PC-9 (cell line): ENCODE measurements around the gene C1orf52. TPM values are rescaled to one million over a fixed set of nuclear protein-coding genes. Genes with fewer than 3 reads are reported as not detected.

Experiments used
- BruUV-seq: library from RNA; stranded (reverse); fragments of 400-500 nt; replicated peaks from 2 replicates; lab custom pipeline; 2021; lab: Mats Ljungman, UMichigan
- CTCF ChIA-PET: fragments of 300-600 bp; sonication (Branson Sonifier 250); formaldehyde crosslinking; loops from one replicate; lab custom pipeline; 2022; ENCODE audit warnings: antibody characterized with exemption; lab: Charles Lee
- POLR2A ChIA-PET: fragments of 300-600 bp; sonication (Branson Sonifier 250); formaldehyde crosslinking; loops from one replicate; lab custom pipeline; 2022; ENCODE audit warnings: antibody characterized with exemption; ENCODE audit not compliant: unreplicated experiment; lab: Charles Lee
- DNase-seq, 2 experiments: peaks; one replicate each; pipeline versions ENCODE4 v3.0.0 to v3.0.0-alpha.2; 2015 to 2022; ENCODE audit warnings: mixed read lengths in 1 of 2
- H2AFZ ChIP-seq: fragments of 200-600 bp; sonication (generic); 2 replicates; pipeline ENCODE4 v1.8.1; 2017; ENCODE audit warnings: antibody characterized with exemption
- H3F3A ChIP-seq: fragments of 200-600 bp; sonication (generic); 2 replicates; pipeline ENCODE4 v1.8.1; 2017; ENCODE audit warnings: antibody characterized with exemption, mild to moderate bottlenecking, low read depth; ENCODE audit not compliant: insufficient read depth
- H3K27ac ChIP-seq: fragments of 200-600 bp; sonication (generic); 2 replicates; pipeline ENCODE4 v1.6.1; 2016; ENCODE audit warnings: mixed run types
- H3K27me3 ChIP-seq: fragments of 200-600 bp; sonication (generic); 2 replicates; pipeline ENCODE4 v1.6.1; 2016; ENCODE audit warnings: low read depth, mixed run types; ENCODE audit not compliant: insufficient read depth
- H3K36me3 ChIP-seq: fragments of 200-600 bp; sonication (generic); 2 replicates; pipeline ENCODE4 v1.6.1; 2016; ENCODE audit warnings: low read depth, mixed run types
- H3K4me1 ChIP-seq: fragments of 200-600 bp; sonication (generic); replicated peaks from 2 replicates; pipeline ENCODE4 v1.6.1; 2016; ENCODE audit warnings: mixed run types; ENCODE audit not compliant: insufficient read depth
- H3K4me2 ChIP-seq: fragments of 200-600 bp; sonication (generic); 2 replicates; pipeline ENCODE4 v1.6.1; 2017; ENCODE audit warnings: mixed run types
- H3K4me3 ChIP-seq: fragments of 200-600 bp; sonication (generic); 2 replicates; pipeline ENCODE4 v1.6.1; 2016; ENCODE audit warnings: mixed run types
- H3K79me2 ChIP-seq: fragments of 200-600 bp; sonication (generic); 2 replicates; pipeline ENCODE4 v1.6.1; 2017; ENCODE audit warnings: low read depth, mixed run types
- H3K9me2 ChIP-seq: fragments of 200-600 bp; sonication (generic); 2 replicates; pipeline ENCODE4 v1.8.1; 2017; ENCODE audit warnings: mild to moderate bottlenecking; ENCODE audit not compliant: insufficient read depth
- H3K9me3 ChIP-seq: fragments of 200-600 bp; sonication (generic); 2 replicates; pipeline ENCODE4 v1.8.1; 2016; ENCODE audit warnings: low read depth; ENCODE audit not compliant: insufficient read depth
- H4K20me1 ChIP-seq: fragments of 200-600 bp; sonication (generic); 2 replicates; pipeline ENCODE4 v1.8.1; 2017; ENCODE audit not compliant: insufficient read depth
- CTCF ChIP-seq: fragments of 200-600 bp; sonication (generic); conservative IDR thresholded peaks from 2 replicates; pipeline ENCODE4 v1.6.1; 2017; ENCODE audit warnings: mixed run types, antibody characterized with exemption, mild to moderate bottlenecking, moderate library complexity
- EZH2 ChIP-seq: fragments of 200-600 bp; sonication (generic); IDR thresholded peaks from 2 replicates; pipeline ENCODE4 v1.8.0; 2017; ENCODE audit warnings: antibody characterized with exemption, low read depth
- intact Hi-C: fragments of 100-400 bp; cut with micrococcal nuclease; formaldehyde crosslinking; loops from one replicate; pipeline ENCODE4 v1.10.0; 2022; ENCODE audit not compliant: unreplicated experiment
- total RNA-seq: library from RNA; stranded (reverse); gene quantifications from 2 replicates; pipeline ENCODE4 v1.2.3, GENCODE V29; 2021

The C1orf52 gene
- total RNA-seq, 1 experiment from 2014 or later: 20.7 TPM

GRCh38 chr1:85307987-85308832 lies 48.7 kb upstream of the C1orf52 start:
- Histone ChIP-seq H3K36me3 (no peaks in the 10 kb centered on the region), H3K4me1 (peaks cover 3% of the 10 kb centered on the region), H3K79me2 (no peaks in the 10 kb centered on the region), H3K27me3 (no peaks in the 10 kb centered on the region), H3K4me3 (no peak overlapping the region), H3K9me3 (no peaks in the 10 kb centered on the region), H3K9me2 (no peaks in the 10 kb centered on the region), H3K4me2 (no peak overlapping the region), H2AFZ (no peak overlapping the region), H3K27ac (no peak overlapping the region), H4K20me1 (no peaks in the 10 kb centered on the region), H3F3A (no peaks in the 10 kb centered on the region)
- intact Hi-C loops: loop anchor here (1.0 to 5.0 kb wide), 8 partner anchors 37 to 709 kb away; partner anchors contain the start of gene ZNHIT6
- peak; percentile 50 to 87 for DNase-seq
- ChIA-PET POLR2A (interaction anchor here (1.0 kb wide), 1 partner anchor 385 kb away, joined by 3 read pairs; no protein-coding TSS in a partner anchor), CTCF (interaction anchor here (0.6 to 1.3 kb wide), 8 partner anchors 12 to 399 kb away, joined by 3 to 8 read pairs (median 4); partner anchors contain the start of gene CCN1)
- TF ChIP-seq EZH2 (no peak), CTCF (peak; percentile 81)
- BruUV-seq: no TSS peak

DNA sequence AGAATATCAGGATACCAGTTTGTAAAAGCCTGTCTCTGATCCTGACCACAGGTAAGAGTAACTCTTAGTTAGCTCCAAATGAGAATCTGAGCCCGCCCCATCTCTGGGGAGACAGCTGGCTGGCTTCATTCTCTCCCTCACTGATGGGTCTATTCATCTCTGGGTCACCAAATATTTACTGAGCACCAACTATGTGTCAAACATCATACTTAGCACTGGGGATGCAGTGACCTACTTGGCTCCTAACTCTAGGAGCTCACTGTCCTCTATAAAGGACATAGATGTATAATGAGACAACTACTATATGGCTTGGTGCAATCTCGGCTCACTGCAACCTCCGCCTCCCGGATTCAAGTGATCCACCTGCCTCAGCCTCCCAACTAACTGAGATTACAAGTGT lies 46.8 kb upstream of the C1orf52 start:
- Histone ChIP-seq H3K27ac (no peak overlapping the region), H3K79me2 (no peaks in the 10 kb centered on the region), H3F3A (no peaks in the 10 kb centered on the region), H3K36me3 (no peaks in the 10 kb centered on the region), H3K9me2 (no peaks in the 10 kb centered on the region), H2AFZ (no peak overlapping the region), H3K9me3 (no peaks in the 10 kb centered on the region), H3K4me3 (no peak overlapping the region), H3K4me2 (no peak overlapping the region), H3K4me1 (no peaks in the 10 kb centered on the region), H3K27me3 (no peaks in the 10 kb centered on the region), H4K20me1 (no peaks in the 10 kb centered on the region)
- ChIA-PET POLR2A (no interaction called here), CTCF (interaction anchor here (0.6 kb wide), 1 partner anchor 38 kb away, joined by 9 read pairs; no protein-coding TSS in a partner anchor)
- no TSS peak for BruUV-seq
- DNase-seq: no peak
- intact Hi-C loops: loop anchor here (5.0 kb wide), 1 partner anchor 711 kb away; no protein-coding TSS in a partner anchor
- TF ChIP-seq CTCF: no peak
- no peak for TF ChIP-seq EZH2

GRCh38 chr1:85303440-85304162 lies 44.1 kb upstream of the C1orf52 start:
- Histone ChIP-seq H2AFZ (no peak overlapping the region), H3K27me3 (no peaks in the 10 kb centered on the region), H3K9me2 (no peaks in the 10 kb centered on the region), H3K4me3 (no peak overlapping the region), H4K20me1 (no peaks in the 10 kb centered on the region), H3K4me1 (peaks cover 11% of the 10 kb centered on the region), H3K79me2 (no peaks in the 10 kb centered on the region), H3K27ac (no peak overlapping the region), H3K9me3 (no peaks in the 10 kb centered on the region), H3K36me3 (no peaks in the 10 kb centered on the region), H3F3A (peaks cover 19% of the 10 kb centered on the region), H3K4me2 (no peak overlapping the region)
- intact Hi-C loops: no loop called here
- ChIA-PET CTCF (no interaction called here), POLR2A (interaction anchor here (0.6 kb wide), 1 partner anchor 758 kb away, joined by 13 read pairs; no protein-coding TSS in a partner anchor)
- peak in 1 of 2 experiments; percentile 20 for DNase-seq
- TF ChIP-seq CTCF (no peak), EZH2 (no peak)
- no TSS peak for BruUV-seq
